Ishikawa (cell line): ENCODE results near the gene ABI3.

Source experiments
- EP300 ChIP-seq: IDR thresholded peaks from 2 replicates; pipeline ENCODE4 v1.6.1; 2012; ENCODE audit warnings: borderline replicate concordance
- MAX ChIP-seq: IDR thresholded peaks from 2 replicates; pipeline ENCODE4 v1.6.1; 2012
- REST ChIP-seq: IDR thresholded peaks from 2 replicates; pipeline ENCODE4 v1.6.1; 2012; ENCODE audit warnings: low read depth, mild to moderate bottlenecking

GRCh38 chr17:49231563-49231894 is 21.0 kb downstream of the ABI3 start:
- no peak for TF ChIP-seq REST
- no peak for TF ChIP-seq EP300
- no peak for TF ChIP-seq MAX
